Osteoblast (primary cell): ENCODE data around the gene PHYH. TPM values are rescaled to one million over a fixed set of nuclear protein-coding genes. Genes with fewer than 3 reads are reported as not detected.

Experiments used
- DNase-seq: peaks from one replicate; pipeline ENCODE4 v3.0.0; 2011; ENCODE audit warnings: low spot score, mixed read lengths; ENCODE audit not compliant: insufficient read length; ENCODE audit errors: missing footprints
- H2AFZ ChIP-seq: 2 replicates; pipeline ENCODE4 v1.6.0; 2011; ENCODE audit warnings: mild to moderate bottlenecking, low read length
- H3K27ac ChIP-seq: 2 replicates; pipeline ENCODE4 v1.5.1; 2011; ENCODE audit warnings: mild to moderate bottlenecking, low read depth, low read length, moderate library complexity
- H3K27me3 ChIP-seq: 2 replicates; pipeline ENCODE4 v1.6.0; 2012; ENCODE audit warnings: mild to moderate bottlenecking, control low read depth, inconsistent platforms, low read length, moderate library complexity; ENCODE audit not compliant: insufficient read depth
- H3K36me3 ChIP-seq: 2 replicates; pipeline ENCODE4 v1.5.1; 2011; ENCODE audit warnings: mild to moderate bottlenecking, low read length, control low read depth, moderate library complexity; ENCODE audit not compliant: insufficient read depth
- H3K4me1 ChIP-seq: 2 replicates; pipeline ENCODE4 v1.5.1; 2011; ENCODE audit warnings: mild to moderate bottlenecking, low read length, control low read depth, moderate library complexity; ENCODE audit not compliant: insufficient read depth
- H3K4me2 ChIP-seq: 2 replicates; pipeline ENCODE4 v1.6.0; 2011; ENCODE audit warnings: mild to moderate bottlenecking, low read length; ENCODE audit not compliant: insufficient read depth
- H3K4me3 ChIP-seq: fragments of 200-600 bp; sonication (generic); 3 replicates; pipeline ENCODE4 v1.5.1; 2012; ENCODE audit warnings: mild to moderate bottlenecking, low read length, inconsistent platforms; ENCODE audit not compliant: insufficient read depth
- H3K79me2 ChIP-seq: 2 replicates; pipeline ENCODE4 v1.6.0; 2012; ENCODE audit warnings: mild to moderate bottlenecking, low read length, control low read depth, inconsistent platforms; ENCODE audit not compliant: insufficient read depth
- H3K9me3 ChIP-seq: 2 replicates; pipeline ENCODE4 v1.5.1; 2011; ENCODE audit warnings: low read depth, low read length, control low read depth
- H4K20me1 ChIP-seq: 2 replicates; pipeline ENCODE4 v1.6.0; 2012; ENCODE audit warnings: mild to moderate bottlenecking, low read length, control low read depth; ENCODE audit not compliant: insufficient read depth
- CTCF ChIP-seq: IDR thresholded peaks from 2 replicates; pipeline ENCODE4 v1.5.1; 2011; ENCODE audit warnings: mild to moderate bottlenecking, low read depth, low read length, moderate library complexity; ENCODE audit errors: extremely low read depth
- total RNA-seq: library from RNA; depleted of rRNA; stranded (reverse); fragments of >200 nt; gene quantifications from 2 replicates; pipeline ENCODE4 v1.2.3, GENCODE V29; 2012

PHYH gene
- total RNA-seq, 1 donor: 28.6 TPM

GRCh38 chr10:13296476-13296875, 3.4 kb downstream of the PHYH start:
- H3K4me1 ChIP-seq: peaks cover 8% of the 10 kb centered on the region
- H3K9me3 ChIP-seq: no peaks in the 10 kb centered on the region
- no peak for TF ChIP-seq CTCF
- H3K79me2 ChIP-seq: peaks cover 5% of the 10 kb centered on the region
- no peak overlapping the region for H3K27ac ChIP-seq
- no peak for DNase-seq
- H3K4me3 ChIP-seq: no peak overlapping the region
- no peaks in the 10 kb centered on the region for H4K20me1 ChIP-seq
- peaks cover 8% of the 10 kb centered on the region for H3K36me3 ChIP-seq
- H3K4me2 ChIP-seq: no peak overlapping the region
- no peaks in the 10 kb centered on the region for H3K27me3 ChIP-seq
- no peak overlapping the region for H2AFZ ChIP-seq

- peaks cover 4% of the 10 kb centered on the region for H3K4me1 ChIP-seq
- H3K36me3 ChIP-seq: peaks cover 11% of the 10 kb centered on the region
- H3K79me2 ChIP-seq: no peaks in the 10 kb centered on the region
- H3K9me3 ChIP-seq: no peaks in the 10 kb centered on the region
- DNase-seq: no peak
- H4K20me1 ChIP-seq: no peaks in the 10 kb centered on the region
- H2AFZ ChIP-seq: no peak overlapping the region
- H3K4me2 ChIP-seq: no peak overlapping the region
- no peak overlapping the region for H3K4me3 ChIP-seq
- H3K27ac ChIP-seq: no peak overlapping the region
- H3K27me3 ChIP-seq: no peaks in the 10 kb centered on the region
- no peak for TF ChIP-seq CTCF
Observed at GRCh38 chr10:13294784-13295183, 5.1 kb downstream of the PHYH start.

GRCh38 chr10:13291821-13292773, 7.8 kb downstream of the PHYH start:
- no peaks in the 10 kb centered on the region for H3K9me3 ChIP-seq
- no peak overlapping the region for H3K27ac ChIP-seq
- no peak for DNase-seq
- H3K36me3 ChIP-seq: peaks cover 11% of the 10 kb centered on the region
- no peak for TF ChIP-seq CTCF
- H3K4me2 ChIP-seq: no peak overlapping the region
- no peaks in the 10 kb centered on the region for H3K27me3 ChIP-seq
- H3K79me2 ChIP-seq: no peaks in the 10 kb centered on the region
- H2AFZ ChIP-seq: no peak overlapping the region
- no peak overlapping the region for H3K4me3 ChIP-seq
- no peaks in the 10 kb centered on the region for H4K20me1 ChIP-seq
- no peaks in the 10 kb centered on the region for H3K4me1 ChIP-seq

GRCh38 chr10:13291061-13291460, 8.8 kb downstream of the PHYH start:
- Histone ChIP-seq H2AFZ (no peak overlapping the region), H3K4me2 (no peak overlapping the region), H3K27me3 (no peaks in the 10 kb centered on the region), H3K4me3 (no peak overlapping the region), H3K79me2 (no peaks in the 10 kb centered on the region), H3K36me3 (peaks cover 11% of the 10 kb centered on the region), H4K20me1 (no peaks in the 10 kb centered on the region), H3K9me3 (no peaks in the 10 kb centered on the region), H3K4me1 (no peaks in the 10 kb centered on the region), H3K27ac (no peak overlapping the region)
- TF ChIP-seq CTCF: no peak
- DNase-seq: no peak
